Panc1 (cell line): Measurements from ENCODE around the gene AQP5.

Experiments used
- TF ChIP-seq, protein P1 (sequence below): fragments of 450-650 bp; IDR thresholded peaks from 2 replicates; pipeline ENCODE4 v1.5.1; 2017; ENCODE audit warnings: mild to moderate bottlenecking
- TF ChIP-seq, protein P2 (sequence below), 2 experiments: IDR thresholded peaks; 2 replicates each; pipeline ENCODE4 v1.6.1; 2011 to 2012; ENCODE audit warnings: low read depth in 2 of 2, control low read depth in 1 of 2, low read length in 1 of 2, mild to moderate bottlenecking in 1 of 2, moderate library complexity in 1 of 2; ENCODE audit not compliant: insufficient read depth in 1 of 2

DNA sequence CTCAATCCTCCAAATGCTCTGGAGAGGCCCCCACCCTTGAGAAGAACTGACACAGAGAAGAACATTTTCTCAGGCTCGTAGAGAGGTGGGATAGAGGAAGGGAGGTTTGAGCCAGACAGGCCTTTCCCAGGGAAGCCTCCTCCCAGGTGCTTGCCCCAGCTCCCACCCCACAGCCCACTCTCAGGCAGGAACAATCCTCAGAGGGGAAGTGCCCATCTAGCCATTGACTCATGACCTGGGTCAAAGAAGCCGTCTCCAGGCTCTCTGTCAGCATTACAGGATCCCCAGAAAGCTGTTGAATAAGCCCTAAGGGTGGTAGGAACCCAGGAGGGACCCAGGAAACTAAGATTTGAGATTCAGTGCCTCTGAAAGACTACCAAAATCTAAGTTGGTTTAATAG, 14.9 kb downstream of the AQP5 start:
- TF ChIP-seq, protein P1, sequence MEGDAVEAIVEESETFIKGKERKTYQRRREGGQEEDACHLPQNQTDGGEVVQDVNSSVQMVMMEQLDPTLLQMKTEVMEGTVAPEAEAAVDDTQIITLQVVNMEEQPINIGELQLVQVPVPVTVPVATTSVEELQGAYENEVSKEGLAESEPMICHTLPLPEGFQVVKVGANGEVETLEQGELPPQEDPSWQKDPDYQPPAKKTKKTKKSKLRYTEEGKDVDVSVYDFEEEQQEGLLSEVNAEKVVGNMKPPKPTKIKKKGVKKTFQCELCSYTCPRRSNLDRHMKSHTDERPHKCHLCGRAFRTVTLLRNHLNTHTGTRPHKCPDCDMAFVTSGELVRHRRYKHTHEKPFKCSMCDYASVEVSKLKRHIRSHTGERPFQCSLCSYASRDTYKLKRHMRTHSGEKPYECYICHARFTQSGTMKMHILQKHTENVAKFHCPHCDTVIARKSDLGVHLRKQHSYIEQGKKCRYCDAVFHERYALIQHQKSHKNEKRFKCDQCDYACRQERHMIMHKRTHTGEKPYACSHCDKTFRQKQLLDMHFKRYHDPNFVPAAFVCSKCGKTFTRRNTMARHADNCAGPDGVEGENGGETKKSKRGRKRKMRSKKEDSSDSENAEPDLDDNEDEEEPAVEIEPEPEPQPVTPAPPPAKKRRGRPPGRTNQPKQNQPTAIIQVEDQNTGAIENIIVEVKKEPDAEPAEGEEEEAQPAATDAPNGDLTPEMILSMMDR, result no peak
- TF ChIP-seq, protein P2, sequence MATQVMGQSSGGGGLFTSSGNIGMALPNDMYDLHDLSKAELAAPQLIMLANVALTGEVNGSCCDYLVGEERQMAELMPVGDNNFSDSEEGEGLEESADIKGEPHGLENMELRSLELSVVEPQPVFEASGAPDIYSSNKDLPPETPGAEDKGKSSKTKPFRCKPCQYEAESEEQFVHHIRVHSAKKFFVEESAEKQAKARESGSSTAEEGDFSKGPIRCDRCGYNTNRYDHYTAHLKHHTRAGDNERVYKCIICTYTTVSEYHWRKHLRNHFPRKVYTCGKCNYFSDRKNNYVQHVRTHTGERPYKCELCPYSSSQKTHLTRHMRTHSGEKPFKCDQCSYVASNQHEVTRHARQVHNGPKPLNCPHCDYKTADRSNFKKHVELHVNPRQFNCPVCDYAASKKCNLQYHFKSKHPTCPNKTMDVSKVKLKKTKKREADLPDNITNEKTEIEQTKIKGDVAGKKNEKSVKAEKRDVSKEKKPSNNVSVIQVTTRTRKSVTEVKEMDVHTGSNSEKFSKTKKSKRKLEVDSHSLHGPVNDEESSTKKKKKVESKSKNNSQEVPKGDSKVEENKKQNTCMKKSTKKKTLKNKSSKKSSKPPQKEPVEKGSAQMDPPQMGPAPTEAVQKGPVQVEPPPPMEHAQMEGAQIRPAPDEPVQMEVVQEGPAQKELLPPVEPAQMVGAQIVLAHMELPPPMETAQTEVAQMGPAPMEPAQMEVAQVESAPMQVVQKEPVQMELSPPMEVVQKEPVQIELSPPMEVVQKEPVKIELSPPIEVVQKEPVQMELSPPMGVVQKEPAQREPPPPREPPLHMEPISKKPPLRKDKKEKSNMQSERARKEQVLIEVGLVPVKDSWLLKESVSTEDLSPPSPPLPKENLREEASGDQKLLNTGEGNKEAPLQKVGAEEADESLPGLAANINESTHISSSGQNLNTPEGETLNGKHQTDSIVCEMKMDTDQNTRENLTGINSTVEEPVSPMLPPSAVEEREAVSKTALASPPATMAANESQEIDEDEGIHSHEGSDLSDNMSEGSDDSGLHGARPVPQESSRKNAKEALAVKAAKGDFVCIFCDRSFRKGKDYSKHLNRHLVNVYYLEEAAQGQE (IDR thresholded peaks at IDR 0.05; ENCODE audit: insufficient read depth in 1 of 2, low read depth in 2 of 2, low read length in 1 of 2), result no peak
